CD4-positive, alpha-beta T cell (primary cell): ENCODE measurements around the gene PCTP. TPM values are rescaled to one million over a fixed set of nuclear protein-coding genes. Genes with fewer than 3 reads are reported as not detected.

Source experiments
- ATAC-seq: fragments of 200-7000 bp; cut with Tn5 transposase; one replicate; pipeline ENCODE4 v1.10.0; 2022; ENCODE audit warnings: mild to moderate bottlenecking; ENCODE audit not compliant: poor library complexity
- CTCF ChIA-PET: fragments of 350-600 bp; sonication (Branson Sonifier 250); formaldehyde crosslinking; loops from one replicate; lab custom pipeline; 2021; ENCODE audit warnings: antibody characterized with exemption, inconsistent platforms; lab: Charles Lee
- POLR2A ChIA-PET: fragments of 350-600 bp; sonication (Branson Sonifier 250); formaldehyde crosslinking; loops from one replicate; lab custom pipeline; 2021; ENCODE audit warnings: antibody characterized with exemption, inconsistent platforms; lab: Charles Lee
- DNase-seq, 14 experiments: peaks; one replicate each; pipeline ENCODE4 v3.0.0-alpha.2; 2013 to 2020; ENCODE audit warnings: mixed read lengths in 2 of 14
- H3K27ac ChIP-seq, 2 donors: one replicate each; pipeline versions ENCODE4 v1.5.1 to v1.7.0; 2013; ENCODE audit warnings: low read length in 2 of 2, low read depth in 1 of 2, mild to moderate bottlenecking in 1 of 2
- H3K27me3 ChIP-seq, 2 experiments: 1 replicate in 1 of 2; 2 replicates in 1 of 2; pipeline versions ENCODE4 v1.6.1 to v1.7.0; 2013; ENCODE audit warnings: low read length in 2 of 2, control low read depth in 1 of 2, mild to moderate bottlenecking in 1 of 2, moderate library complexity in 1 of 2; ENCODE audit not compliant: insufficient read depth in 2 of 2, control insufficient read depth in 1 of 2
- H3K36me3 ChIP-seq: one replicate; pipeline ENCODE4 v1.6.1; 2013; ENCODE audit warnings: low read length, control low read depth; ENCODE audit not compliant: insufficient read depth
- H3K4me1 ChIP-seq: one replicate; pipeline ENCODE4 v1.6.1; 2013; ENCODE audit warnings: low read length, control low read depth; ENCODE audit not compliant: insufficient read depth
- H3K4me3 ChIP-seq: one replicate; pipeline ENCODE4 v1.5.1; 2013; ENCODE audit warnings: mild to moderate bottlenecking, low read length, moderate library complexity
- H3K9me3 ChIP-seq, 2 experiments: 1 replicate in 1 of 2; 2 replicates in 1 of 2; pipeline versions ENCODE4 v1.6.1 to v1.7.0; 2013; ENCODE audit warnings: low read length in 2 of 2, mild to moderate bottlenecking in 2 of 2, control low read depth in 1 of 2, moderate library complexity in 1 of 2; ENCODE audit not compliant: control insufficient read depth in 1 of 2, insufficient read depth in 1 of 2
- H3K27ac Mint-ChIP-seq: one replicate; pipeline ENCODE4 v1.8.0; 2020; ENCODE audit warnings: mixed read lengths
- H3K27me3 Mint-ChIP-seq: one replicate; pipeline ENCODE4 v1.8.0; 2021; ENCODE audit warnings: mixed read lengths
- H3K36me3 Mint-ChIP-seq: one replicate; pipeline ENCODE4 v1.8.0; 2021; ENCODE audit warnings: low read depth, mixed read lengths
- H3K4me1 Mint-ChIP-seq: one replicate; pipeline ENCODE4 v1.8.0; 2021; ENCODE audit warnings: low read depth, mixed read lengths
- H3K4me3 Mint-ChIP-seq: one replicate; pipeline ENCODE4 v1.8.0; 2020; ENCODE audit warnings: mild to moderate bottlenecking, mixed read lengths
- H3K9me3 Mint-ChIP-seq: one replicate; pipeline ENCODE4 v1.8.0; 2020; ENCODE audit warnings: mixed read lengths
- CTCF ChIP-seq: fragments of 200-600 bp; IDR thresholded peaks from one replicate; pipeline ENCODE4 v1.8.0; 2022; ENCODE audit warnings: antibody characterized with exemption, mild to moderate bottlenecking
- intact Hi-C, 2 experiments: fragments of 100-400 bp; cut with DNase I in 1 of 2; cut with micrococcal nuclease in 1 of 2; formaldehyde crosslinking; loops; one replicate each; pipeline versions ENCODE4 v1.15.1 to v1.9.0; 2023 to 2025; cut with DNase I, micrococcal nuclease
- total RNA-seq, 174 experiments: library from RNA in 2 of 174; stranded (reverse) in 2 of 174; gene quantifications; one replicate each; pipeline ENCODE4 v1.2.3 and lab custom pipeline; 2021 to 2026

The PCTP gene
- total RNA-seq, 2 experiments from 2014 or later, result 1.1 to 1.2 TPM

- Mint-ChIP-seq H3K9me3 (no peaks in the 10 kb centered on the region), H3K36me3 (no peaks in the 10 kb centered on the region), H3K27ac (no peak overlapping the region), H3K4me3 (no peak overlapping the region), H3K27me3 (peaks cover 48% of the 10 kb centered on the region), H3K4me1 (no peaks in the 10 kb centered on the region)
- ChIA-PET POLR2A (no interaction called here), CTCF (interaction anchor here (1.0 kb wide), 1 partner anchor 9 kb away, joined by 3 read pairs; no protein-coding TSS in a partner anchor)
- no peak for TF ChIP-seq CTCF
- Histone ChIP-seq H3K27ac (no peak overlapping the region), H3K27me3 (peaks cover 15 to 34% of the 10 kb centered on the region in 2 experiments), H3K36me3 (no peaks in the 10 kb centered on the region), H3K4me1 (no peaks in the 10 kb centered on the region), H3K9me3 (no peaks in the 10 kb centered on the region), H3K4me3 (no peak overlapping the region)
- DNase-seq (no peak), ATAC-seq (no peak)
- intact Hi-C loops, result no loop called here
Measured at GRCh38 chr17:55727275-55727674, 23.6 kb upstream of the PCTP start.

- Mint-ChIP-seq H3K4me1 (no peaks in the 10 kb centered on the region), H3K27me3 (peaks cover 48% of the 10 kb centered on the region), H3K36me3 (no peaks in the 10 kb centered on the region), H3K27ac (no peak overlapping the region), H3K4me3 (no peak overlapping the region), H3K9me3 (no peaks in the 10 kb centered on the region)
- POLR2A ChIA-PET, result no interaction called here
- no peaks in the 10 kb centered on the region for H3K4me1 ChIP-seq
- ATAC-seq, result no peak
- no peak for DNase-seq
- CTCF ChIA-PET, result no interaction called here
- no peak overlapping the region for H3K27ac ChIP-seq
- intact Hi-C loops, result no loop called here
- peaks cover 9 to 29% of the 10 kb centered on the region in 2 experiments for H3K27me3 ChIP-seq
- no peak overlapping the region for H3K4me3 ChIP-seq
- no peak for TF ChIP-seq CTCF
- no peaks in the 10 kb centered on the region for H3K36me3 ChIP-seq
- no peaks in the 10 kb centered on the region for H3K9me3 ChIP-seq
Measured at GRCh38 chr17:55727920-55728319, 22.9 kb upstream of the PCTP start.

- intact Hi-C loops, result no loop called here
- Mint-ChIP-seq H3K27me3 (peaks cover 46% of the 10 kb centered on the region), H3K4me1 (no peaks in the 10 kb centered on the region), H3K4me3 (no peak overlapping the region), H3K9me3 (no peaks in the 10 kb centered on the region), H3K36me3 (no peaks in the 10 kb centered on the region), H3K27ac (no peak overlapping the region)
- Histone ChIP-seq H3K4me1 (no peaks in the 10 kb centered on the region), H3K4me3 (no peak overlapping the region), H3K36me3 (no peaks in the 10 kb centered on the region), H3K9me3 (no peaks in the 10 kb centered on the region), H3K27me3 (peaks cover 9 to 24% of the 10 kb centered on the region in 2 experiments), H3K27ac (no peak overlapping the region)
- DNase-seq (no peak), ATAC-seq (no peak)
- CTCF ChIA-PET, result no interaction called here
- no peak for TF ChIP-seq CTCF
- POLR2A ChIA-PET, result no interaction called here
Measured at GRCh38 chr17:55728361-55728760, 22.5 kb upstream of the PCTP start.
